Stimulated activated CD4-positive, alpha-beta T cell treated with anti-CD3 and anti-CD28 coated beads, TNF-alpha, amount 100 ng/mL, for 24 hours (primary cell): ENCODE data around the gene MED9.

ENCODE experiments used
- DNase-seq, 3 experiments: peaks; one replicate each; pipeline ENCODE4 v3.0.0-alpha.2; 2020; ENCODE audit warnings: low read depth in 3 of 3

The MED9 gene

DNA sequence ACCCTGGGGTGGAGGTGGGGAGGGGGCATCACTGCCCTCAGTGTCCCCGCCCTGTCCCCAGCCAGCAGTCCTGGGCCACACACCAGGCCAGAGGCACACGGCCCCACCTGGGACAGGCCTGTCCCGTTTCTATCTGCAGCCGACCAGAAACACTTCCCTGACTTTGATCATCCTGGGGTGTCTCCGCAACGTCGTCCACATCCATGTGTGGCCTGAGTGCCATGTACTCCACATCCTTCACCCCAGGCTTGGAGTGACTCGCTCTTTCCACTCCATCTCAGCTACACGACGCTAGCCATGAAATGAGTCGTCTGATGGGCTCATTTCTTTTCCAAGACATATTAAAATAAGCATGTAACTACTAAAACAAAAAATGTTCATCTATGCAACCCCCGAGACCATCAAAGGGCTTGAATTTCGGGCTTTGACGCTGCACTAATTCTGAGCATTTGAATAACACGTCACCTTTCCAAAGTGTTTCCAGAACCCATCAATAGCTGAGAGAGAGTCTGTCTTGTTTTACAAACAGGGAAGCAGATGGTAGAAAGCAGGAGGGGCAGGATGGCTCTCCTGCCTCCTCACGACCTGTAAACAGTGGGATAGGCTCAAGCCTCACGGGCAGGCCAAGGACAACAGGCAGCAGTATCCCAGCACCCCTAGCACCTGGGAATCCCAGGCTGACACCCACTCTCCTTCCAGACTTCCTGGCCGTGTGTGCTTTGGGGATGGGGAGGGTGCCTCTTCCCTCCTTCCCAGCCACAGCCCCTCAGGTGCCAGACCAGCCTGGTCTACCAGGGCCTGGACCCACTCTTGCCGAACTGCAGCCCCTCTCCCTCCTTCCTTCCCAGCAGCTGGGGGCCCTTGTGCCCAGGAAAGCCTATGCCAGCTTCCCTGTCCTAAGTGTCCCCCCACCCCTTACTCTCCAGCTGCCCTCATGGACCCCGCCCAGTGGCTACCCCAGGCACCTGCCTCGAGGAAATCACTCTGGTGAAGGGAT lies 39.4 kb downstream of the MED9 start:
- DNase-seq: no peak

DNA sequence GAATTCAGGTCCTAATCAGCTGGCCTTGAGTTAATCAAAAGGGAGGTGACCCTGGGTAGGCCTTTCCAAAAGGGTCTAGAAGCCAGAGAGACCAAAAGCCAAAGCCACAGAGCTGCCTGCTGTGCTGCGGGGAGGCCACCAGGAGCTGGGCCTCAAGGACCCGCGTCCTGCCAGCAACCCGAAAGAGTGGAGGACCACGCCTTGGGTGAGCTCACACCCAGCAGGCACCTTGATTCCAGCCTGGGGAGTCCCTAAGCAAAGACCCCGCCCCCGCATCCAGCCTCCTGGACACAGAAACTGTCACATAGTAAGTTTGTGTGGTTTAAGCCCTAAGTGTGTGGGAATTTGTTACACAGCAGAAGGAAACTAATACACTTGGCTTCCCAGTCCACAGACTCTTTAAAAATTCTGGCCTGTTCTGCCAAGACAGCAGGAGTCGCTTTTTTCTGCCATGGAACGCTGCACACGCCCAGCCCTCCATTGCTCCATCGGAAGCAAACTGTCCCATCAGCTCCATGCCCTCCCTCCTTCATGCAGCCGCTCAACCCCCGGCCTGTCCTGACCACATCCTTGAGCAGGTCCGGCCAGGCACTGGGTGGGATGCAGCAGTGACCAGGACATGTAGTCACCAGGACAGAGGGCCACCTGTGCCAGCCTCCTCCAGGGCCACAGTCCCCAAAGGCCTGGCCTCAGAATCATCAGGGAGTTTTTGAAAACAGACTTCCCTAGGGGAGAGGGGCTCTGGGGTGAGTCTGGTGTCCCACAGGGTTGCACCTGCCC lies 40.3 kb downstream of the MED9 start:
- DNase-seq: no peak

DNA sequence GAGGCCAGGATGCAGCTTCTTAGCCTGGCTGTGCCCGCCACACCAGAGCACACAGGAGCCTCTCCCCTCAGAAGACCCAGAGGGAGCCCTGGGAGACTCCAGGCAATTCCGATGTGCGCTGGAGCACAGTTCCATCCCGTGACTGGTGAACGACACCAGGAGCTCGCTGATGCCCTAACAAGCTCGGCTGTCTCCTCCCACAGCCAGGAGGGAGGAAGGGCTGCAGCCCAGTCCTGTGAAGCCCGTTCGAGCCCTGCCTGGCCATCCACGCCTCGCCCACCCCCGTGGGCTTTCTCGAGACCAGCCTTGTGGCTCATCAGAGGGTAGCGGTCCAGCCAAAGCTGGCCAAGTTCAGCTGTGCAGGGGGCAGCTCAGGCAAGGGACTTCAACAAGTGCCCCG lies 41.2 kb downstream of the MED9 start:
- no peak for DNase-seq

DNA sequence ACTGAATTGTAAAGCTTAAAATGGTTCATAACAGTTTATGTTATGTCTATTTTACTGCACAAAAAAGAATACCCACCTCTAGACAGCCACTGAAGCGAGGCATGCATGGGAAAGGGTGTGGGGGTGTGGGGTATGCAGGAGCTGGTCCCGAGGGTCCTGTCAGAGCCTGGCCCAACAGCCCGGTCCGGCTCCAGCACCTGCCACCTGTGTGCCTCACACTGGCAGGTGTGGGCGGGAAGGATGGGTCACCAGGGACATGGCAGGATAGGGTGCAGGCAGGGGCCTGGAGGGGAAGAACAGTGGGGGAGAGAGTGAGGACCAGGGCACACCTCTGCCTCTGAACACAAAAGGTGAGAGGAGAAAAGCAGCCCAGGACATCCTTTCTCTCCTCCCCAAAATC lies 42.2 kb downstream of the MED9 start:
- no peak for DNase-seq

DNA sequence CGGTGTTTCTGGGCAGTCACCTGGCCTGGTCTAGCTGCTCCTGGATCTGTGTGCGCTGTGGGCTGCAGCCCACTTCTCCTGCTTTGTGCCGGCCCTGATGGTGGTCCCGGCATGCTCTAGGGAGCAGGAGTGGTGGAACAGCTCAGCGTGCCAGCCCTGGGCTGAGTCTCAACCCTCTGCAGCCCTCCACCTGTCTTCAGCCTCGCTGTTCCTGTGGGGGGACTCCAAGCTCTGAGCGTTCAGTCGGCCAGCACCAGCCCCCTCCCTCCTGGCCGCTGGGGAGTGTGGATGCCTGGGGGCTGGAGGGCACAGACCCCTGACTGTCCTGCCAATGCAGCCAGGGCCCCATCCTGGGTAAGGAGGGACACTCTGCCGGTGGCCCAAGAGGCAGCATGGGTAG lies 43.1 kb downstream of the MED9 start:
- DNase-seq: no peak

DNA sequence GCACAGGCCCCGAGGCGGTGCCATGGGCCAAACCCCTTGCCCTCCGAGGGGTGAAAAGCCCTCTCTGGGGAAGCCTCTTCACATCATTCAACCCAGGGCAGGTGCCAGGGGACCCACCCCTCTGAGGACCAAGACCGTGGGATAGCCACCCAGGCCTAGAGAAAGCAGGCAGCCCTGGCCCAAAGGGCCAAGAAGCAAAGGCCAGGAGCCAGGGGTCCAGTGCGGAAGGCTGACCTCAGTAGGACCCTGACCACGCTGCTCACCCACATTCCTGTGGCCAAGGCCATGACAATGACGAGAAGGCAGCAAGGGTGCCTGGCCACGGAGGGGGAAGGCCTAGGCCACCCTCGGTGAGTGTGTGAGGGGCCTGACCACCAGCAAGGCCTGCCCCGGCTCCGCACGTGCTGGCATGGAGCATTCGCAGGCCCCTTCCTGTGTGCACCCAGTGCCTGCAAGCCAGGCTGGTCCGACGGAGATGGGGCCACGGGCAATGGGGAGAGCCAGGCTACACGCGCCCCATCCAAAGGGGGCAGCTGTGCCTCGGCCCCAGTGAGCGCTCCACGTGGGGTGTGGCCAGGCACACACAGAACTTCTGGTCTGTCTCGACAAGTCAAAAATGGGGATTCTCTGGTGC lies 43.9 kb downstream of the MED9 start:
- no peak for DNase-seq

DNA sequence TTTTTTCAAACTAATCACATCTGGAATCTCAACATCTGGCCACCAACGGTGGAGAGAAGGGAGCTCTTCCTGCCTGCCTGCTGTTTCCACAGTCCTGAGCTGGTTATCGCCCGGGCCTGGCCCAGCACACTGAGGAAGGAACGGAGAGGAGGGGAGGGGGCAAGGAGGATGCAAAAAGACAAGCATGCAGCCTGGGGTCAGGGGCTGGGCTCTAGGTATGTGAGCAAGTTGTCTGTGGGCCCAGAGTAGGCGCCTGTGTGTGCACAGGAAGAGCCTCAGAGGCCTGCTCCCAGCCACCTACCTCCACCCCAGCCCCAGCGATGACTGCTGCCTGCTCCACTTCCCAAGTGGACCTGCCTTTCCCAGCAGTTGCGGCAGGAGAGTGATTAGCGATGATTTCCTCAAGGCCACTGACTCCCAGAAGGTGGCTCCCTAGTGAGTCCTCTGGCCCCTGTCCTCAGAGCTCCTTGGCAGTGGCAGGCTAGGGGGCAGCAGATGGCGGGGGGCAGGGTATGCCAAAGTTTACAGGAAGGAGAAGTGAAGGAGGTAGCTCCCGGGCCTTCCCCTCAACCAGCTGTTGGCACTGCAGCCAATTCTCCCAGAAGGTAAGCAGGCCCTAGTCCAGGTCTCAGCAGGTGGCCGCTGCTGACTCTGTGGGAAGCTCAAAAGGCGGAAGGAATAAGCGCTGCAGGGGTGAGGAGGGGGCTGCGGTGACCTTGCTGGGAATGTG lies 46.4 kb downstream of the MED9 start:
- no peak for DNase-seq

DNA sequence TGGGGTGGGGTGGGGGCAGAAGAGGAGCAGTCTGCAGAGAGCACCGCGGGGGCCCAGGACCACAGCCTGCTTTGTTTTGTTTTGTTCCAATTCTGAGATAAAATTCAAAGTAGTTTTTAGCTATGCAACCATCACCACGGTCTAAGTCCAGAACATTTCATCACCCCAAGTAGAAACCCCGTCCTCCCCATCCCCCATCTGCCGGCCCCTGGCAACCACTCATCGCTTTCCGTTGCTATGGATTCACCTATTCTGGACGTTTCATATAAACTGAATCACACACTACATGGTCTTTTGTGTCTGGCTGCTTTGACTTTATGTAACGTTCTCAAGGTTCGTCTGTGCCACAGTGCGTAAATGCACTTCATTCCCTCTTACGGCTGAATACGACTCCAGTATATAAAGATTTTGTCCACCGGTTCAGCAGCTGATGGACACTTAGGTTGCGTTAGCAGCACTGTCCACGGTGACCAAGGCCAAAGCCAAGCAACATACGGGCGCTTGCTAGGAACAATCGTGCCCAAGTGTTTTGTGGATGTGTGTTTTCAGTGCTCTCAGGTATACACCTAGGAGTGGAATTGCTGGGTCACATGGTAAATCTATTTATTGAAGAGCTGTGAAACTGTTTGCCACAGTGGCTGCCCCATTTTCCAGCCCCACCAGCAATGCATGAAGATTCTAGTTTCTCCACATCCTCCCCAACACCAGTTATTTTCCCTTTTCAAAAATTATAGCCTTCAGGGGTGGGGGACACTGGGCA lies 47.1 kb downstream of the MED9 start:
- DNase-seq: no peak

DNA sequence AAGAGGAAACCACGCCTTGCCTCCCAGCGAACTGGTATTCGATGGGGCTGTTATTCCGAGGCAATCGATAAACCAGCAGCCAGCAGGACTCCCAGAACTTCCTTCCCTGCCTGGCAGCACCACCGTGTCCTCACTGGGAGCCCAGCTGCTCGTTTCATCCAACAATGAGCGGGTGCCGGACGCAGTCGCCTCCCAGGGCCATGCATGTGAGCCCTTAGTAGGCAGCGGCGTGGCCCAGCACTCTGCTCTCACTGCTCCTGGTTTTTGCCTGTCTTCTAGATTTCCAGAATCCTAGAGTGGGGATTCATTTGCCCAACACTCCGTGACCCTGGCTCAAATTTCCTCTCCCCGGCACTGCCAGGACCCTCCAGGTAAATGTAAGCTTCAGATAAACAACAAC lies 48.5 kb downstream of the MED9 start:
- DNase-seq: no peak

DNA sequence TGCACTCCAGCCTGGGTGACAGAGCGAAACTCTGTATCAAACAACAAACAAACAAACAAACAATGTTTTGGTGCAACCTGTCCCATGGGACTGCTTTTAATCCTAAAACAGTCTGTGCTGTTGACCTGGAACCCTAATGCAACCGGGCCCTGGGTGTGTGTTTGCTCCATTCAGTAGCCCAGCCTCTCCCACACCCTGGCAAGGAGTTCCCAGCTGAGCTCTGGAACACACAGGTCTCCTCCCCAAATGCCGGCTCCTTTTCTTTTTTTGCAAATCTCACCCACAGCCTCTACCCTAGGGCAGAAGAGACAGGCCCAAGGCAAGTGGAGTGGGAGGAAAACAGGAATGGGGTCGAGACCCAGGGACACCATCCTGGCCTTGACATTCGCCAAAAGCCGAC lies 49.2 kb downstream of the MED9 start:
- no peak for DNase-seq

DNA sequence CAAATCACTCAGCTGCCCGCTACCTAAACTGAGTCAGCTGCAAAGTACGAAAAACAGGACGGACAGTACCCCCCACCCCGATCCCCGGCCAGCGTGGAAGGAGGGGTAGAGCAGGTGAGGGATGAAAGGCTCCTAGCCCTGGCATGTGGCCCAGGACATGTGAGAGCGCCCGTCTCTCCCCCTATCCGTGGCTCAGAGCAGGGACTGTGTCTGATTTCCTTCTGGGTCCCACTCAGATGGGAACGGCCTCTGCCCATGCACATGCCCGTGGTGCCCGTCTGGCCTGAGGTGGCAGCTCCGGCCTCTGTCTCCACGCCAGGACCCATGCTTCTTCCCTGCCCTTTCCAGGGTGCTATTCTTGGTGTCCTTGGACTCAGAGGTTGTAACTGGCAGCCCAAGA lies 49.6 kb downstream of the MED9 start:
- no peak for DNase-seq

DNA sequence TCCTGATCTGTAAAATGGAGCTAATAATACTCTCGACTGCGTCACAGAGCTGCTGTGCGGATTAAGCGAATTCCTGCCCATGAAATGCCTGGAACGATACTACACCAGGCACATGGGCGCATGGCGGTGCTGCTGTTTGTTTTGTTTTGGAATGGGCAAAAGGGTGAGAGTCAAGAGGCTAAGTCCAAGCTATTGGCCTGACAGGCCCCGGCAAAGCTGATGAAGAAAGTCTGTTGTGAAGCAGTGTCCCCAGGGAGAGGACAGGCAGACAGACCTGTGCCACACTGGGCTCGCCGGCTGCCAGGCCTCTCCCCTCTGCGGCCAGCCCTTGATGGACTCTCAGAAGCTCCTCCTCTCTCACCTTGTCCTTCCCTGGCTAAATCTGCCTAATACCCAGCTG lies 50.7 kb downstream of the MED9 start:
- DNase-seq: no peak

DNA sequence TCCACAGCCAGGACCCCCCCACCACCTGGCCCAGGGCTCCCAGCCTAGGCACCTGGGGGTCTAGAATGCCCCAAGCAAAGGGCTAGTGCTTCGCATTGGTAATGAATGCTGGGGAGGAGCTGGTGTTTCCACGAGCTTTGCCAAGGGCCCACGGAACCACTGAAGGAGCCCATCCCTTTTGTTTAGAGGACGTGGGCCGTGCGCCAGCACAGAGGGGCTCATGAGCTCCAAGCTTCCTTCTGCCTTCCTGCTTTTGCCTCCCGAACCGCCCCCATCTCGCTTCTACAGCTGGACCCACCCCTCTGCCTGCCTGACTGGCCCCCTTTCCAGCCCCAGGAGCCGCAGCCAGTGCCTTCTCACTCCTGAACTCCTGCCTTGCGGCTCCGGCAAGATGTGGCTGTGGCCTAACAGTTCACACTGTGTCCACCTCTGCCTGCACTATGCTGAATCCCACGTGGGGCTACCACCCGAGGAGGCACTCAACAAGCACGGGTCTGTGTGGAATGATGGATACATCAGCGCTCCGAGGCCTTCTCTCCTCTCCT lies 51.2 kb downstream of the MED9 start:
- no peak for DNase-seq

DNA sequence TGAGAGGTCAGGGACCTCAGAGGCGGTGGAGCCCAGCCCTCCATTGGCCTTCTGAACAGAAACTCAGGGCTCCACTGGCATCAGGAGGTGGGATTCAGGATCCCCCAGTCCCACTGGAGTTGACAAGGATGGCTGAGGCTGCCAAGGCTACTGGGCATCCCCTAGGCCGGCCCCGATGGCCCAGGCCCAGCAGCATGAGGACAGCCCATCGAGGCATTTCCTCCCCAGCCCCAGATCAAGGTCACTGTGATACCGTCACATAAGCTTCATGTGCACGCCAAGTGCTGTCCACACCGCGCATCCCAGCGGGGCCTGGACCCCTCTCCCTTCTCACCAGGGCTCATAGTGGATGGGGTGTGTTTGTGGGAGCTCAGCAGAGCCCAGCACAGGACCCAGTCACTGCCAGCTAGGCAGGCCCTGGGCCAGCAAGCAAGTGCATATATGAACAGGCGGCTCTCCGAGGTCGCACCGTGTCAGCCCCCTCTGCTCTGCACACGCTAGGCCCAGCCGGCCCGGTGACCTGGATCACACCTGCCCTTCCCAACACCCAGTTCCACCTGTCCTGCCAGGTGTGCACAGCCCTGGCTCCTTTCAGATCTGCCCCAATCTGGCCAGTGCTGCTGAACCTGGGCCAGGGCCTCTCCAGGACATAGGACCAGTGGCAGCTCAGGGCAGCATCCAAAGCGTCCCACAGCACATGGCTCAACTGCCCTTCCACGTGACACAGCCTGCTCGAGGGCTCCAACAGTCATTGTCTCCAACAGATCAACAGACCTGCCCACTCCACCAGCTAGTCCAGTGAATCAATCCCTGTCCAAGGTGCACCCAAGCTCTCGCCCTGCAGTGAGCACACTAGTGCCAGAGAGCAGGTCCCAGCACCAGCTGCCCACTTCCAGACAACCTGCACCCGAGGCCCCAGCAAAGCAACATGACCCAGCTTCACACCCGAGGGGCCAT lies 52.2 kb downstream of the MED9 start:
- no peak for DNase-seq

DNA sequence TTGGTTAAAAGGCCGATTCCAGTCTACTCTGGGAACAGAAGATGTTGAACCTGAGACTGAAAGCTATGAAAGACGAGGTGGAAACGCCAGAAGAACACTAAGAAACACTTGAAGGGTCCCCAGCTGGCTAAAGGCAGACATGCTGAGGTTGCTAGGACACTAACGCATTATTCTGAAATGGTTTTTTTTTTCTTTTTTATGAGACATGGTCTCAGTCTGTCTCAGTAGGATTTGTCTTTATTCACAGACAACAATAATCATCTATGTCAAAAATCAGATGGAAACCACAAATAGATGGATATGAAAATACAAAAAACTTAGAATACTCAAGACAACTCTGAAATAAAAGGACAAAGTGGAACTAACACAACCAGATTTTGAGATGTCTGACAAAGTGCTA lies 54.4 kb downstream of the MED9 start:
- no peak for DNase-seq

DNA sequence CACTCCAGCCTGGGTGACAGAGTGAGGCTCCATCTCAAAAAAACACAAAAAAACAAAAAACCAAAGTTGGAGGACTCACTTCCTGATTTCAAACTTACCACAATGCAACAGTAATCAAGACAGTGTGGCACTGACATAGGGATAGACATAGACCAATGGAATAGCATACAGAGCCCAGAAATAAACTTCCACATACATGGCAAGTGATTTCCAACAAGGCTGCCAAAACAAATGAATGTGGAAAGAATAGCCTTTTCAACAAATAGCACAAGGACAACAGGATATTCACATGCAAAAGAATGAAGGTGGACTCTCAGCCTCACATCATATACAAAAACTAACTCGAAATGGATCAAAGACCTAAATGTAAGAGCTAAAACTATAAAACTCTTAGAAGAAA lies 56.2 kb downstream of the MED9 start:
- DNase-seq: no peak

DNA sequence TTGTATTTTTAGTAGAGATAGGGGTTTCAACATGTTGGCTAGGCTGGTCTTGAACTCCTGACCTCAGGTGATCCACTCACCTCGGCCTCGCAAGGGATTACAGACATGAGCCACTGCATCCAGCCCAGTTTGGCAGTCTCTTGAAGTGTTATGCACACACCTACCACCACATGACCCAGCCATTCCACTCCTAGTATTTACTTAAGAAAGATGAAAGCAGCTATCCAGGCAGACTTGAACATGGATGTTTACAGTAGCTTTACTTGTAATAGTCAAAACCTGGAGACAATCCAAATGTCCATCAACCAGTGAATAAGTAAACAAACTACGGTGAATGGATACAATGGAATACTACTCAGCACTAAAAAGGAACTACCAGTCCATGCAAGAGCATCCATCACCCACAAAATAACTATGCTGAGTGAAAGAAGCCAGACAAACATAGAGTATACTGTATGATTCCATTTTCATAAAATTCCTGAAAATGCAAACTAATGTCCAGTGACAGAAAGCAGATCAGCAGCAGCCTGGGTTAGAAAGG lies 57.2 kb downstream of the MED9 start:
- DNase-seq: no peak

DNA sequence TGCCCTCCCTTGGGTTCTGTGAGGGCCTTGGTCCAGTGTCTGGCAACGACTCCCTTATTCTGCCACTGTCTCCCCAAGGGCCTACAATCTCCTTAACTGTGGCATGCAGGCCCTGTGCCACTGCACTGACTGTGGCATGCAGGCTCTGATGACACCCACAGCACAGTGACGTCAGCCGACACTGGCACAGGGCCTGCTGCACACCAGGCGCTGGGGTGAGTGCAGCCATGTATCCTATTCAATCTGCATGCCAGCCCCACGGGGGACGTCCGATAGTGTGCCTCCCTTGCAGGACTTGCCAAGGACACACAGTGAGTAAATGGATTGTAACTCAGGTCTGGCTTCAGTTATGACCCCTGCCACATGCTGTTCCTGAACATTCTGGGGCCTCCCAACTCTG lies 59.2 kb downstream of the MED9 start:
- DNase-seq: no peak

DNA sequence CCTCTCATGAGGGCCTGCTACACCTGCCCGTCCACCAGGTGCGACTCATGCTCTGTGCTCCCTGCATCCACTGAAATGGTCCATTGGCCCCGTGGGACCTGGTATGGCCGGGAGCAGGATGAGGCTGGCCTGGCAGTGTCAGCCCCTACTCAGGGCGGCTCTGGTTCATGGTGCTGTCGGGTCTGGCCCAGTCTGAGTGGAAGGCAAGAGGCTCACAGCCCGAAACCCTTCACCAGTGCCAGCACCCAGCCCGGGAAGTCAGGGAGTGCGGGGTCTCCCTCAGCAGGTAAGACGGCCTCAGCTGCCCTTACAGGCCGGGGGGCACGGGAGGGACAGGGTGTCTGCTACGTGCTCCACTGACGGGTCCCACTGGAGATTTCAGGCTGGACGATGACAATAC lies 59.9 kb downstream of the MED9 start:
- DNase-seq: no peak
